NAMALWA (cell line): ENCODE results near the gene PLP1.
"Not testable (repeated sequence)": the region's sequence is repeated elsewhere in the genome, so short reads cannot be mapped to it uniquely, and the experiment has no call there.

Source experiments
- DNase-seq: peaks from one replicate; pipeline ENCODE4 v3.0.0-alpha.2; 2015; ENCODE audit warnings: low spot score

The PLP1 gene

DNA sequence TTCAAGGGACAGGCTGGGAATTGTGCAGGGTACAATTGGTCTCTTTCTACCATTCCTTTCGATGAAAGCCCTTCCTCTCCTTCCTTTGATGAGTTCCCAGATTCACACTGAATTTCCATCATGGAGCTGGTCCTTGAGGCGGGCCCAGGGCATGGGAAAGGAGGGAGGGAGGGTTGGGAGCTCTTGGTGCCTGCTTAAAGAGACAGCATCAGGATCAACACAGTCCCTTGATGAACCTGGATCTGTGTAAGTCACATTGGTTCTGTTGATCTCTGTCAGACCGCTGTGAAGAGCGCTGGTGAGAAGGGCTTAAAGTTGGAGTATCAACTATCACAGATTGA lies 4.4 kb downstream of the PLP1 start:
- DNase-seq, result no peak

DNA sequence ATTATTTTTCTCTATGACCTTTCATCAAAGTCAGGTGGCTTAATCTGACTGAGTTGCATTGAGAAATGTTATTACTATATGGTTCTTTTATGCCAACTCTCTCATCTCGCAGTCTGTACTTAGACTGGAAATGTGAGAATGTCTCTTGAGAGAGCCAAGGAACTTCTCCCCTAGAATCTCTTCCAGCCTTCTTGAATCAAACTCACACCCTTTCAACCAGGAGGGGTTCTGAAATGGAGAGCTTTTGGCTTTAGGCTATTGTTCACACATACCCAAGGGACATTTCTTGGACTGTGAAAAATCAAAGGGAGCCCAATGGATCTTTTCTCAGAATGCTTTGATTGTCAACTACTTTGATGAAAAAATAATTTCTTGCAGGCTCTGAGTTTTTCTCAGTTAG lies 5.1 kb downstream of the PLP1 start:
- DNase-seq, result no peak

DNA sequence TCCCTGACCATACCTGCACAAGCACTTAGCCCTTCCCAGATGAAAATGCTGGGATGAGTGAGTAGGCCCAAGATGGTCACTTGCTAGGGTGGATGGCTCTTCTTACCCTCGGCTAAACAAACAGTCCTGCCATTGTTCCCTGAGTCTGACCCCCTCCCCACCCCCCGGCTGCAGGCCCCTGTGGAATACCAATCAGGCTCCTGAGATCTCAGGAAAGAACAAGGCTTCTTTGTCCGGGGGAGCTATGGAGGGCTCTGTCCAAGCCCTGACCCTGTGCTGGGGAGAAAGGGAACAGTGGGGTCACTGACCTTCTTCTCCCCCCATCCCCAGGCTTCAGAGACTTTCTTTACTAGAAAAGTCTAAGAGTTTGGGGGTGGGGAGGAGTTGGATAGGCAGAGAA lies 6.0 kb downstream of the PLP1 start:
- no peak for DNase-seq

DNA sequence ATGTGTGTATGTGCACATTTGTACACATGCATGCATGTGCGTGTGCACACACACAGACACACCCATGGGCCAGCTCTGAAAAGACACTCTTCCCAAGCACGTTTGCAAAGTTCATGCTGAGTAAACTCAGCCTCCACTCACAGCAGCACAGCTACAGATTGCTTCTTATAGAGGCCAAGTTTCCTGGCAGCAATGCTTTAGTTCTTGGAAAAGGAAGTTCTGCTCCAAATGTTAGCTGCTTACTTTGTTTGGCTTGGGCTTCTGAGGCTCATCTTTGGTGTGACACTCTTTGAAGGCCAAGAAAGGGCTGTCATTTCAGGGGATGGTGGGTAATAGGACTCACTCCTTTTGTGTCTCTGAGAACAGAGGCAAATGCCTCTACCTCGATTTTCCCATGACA lies 6.6 kb downstream of the PLP1 start:
- DNase-seq, result no peak

DNA sequence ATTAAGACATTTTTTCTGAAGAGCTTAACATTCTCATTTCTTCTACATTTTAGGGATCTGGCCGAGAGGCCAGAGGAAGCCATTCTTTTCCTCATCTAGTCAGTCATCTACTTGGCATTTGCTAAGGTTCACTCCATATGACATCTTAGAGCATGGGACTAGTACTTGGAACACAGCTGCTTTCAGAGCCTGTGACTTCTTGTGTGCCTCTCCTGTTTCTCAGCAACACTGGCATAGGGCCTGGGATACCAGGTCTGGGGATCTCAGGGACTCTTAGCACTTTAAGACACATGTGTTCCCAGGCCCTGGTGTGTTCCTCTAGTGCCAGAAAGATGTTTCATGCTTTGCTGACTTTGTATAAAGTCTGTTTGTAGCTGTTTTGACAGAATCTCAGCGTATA lies 7.3 kb downstream of the PLP1 start:
- no peak for DNase-seq

DNA sequence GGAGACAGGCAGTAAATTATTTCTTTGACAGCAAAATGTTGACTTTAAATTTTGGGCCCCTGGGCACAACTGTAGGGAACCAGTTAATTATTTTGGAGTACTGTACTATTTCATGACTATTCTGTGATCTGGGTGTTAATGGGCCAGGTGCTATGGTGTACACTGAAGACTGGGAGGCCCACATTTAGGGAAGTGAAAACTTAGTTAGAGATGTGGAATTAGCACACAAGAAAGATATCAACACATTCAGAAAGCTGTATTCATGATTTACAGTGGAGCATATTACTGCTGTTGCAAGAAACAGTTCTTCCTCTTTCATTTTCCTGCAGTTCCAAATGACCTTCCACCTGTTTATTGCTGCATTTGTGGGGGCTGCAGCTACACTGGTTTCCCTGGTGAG lies 12.4 kb downstream of the PLP1 start:
- DNase-seq, result peak; percentile 48

DNA sequence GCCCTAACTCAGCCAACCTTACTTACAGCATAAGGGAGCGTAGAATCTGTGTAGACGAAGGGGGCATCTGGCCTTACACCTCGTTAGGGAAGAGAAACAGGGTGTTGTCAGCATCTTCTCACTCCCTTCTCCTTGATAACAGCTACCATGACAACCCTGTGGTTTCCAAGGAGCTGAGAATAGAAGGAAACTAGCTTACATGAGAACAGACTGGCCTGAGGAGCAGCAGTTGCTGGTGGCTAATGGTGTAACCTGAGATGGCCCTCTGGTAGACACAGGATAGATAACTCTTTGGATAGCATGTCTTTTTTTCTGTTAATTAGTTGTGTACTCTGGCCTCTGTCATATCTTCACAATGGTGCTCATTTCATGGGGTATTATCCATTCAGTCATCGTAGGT lies 14.6 kb downstream of the PLP1 start:
- no peak for DNase-seq

DNA sequence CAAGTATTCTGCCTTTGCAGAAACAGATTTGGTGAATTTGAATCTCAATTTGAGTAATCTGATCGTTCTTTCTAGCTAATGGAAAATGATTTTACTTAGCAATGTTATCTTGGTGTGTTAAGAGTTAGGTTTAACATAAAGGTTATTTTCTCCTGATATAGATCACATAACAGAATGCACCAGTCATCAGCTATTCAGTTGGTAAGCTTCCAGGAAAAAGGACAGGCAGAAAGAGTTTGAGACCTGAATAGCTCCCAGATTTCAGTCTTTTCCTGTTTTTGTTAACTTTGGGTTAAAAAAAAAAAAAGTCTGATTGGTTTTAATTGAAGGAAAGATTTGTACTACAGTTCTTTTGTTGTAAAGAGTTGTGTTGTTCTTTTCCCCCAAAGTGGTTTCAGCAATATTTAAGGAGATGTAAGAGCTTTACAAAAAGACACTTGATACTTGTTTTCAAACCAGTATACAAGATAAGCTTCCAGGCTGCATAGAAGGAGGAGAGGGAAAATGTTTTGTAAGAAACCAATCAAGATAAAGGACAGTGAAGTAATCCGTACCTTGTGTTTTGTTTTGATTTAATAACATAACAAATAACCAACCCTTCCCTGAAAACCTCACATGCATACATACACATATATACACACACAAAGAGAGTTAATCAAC lies 15.3 kb downstream of the PLP1 start:
- no peak for DNase-seq

DNA sequence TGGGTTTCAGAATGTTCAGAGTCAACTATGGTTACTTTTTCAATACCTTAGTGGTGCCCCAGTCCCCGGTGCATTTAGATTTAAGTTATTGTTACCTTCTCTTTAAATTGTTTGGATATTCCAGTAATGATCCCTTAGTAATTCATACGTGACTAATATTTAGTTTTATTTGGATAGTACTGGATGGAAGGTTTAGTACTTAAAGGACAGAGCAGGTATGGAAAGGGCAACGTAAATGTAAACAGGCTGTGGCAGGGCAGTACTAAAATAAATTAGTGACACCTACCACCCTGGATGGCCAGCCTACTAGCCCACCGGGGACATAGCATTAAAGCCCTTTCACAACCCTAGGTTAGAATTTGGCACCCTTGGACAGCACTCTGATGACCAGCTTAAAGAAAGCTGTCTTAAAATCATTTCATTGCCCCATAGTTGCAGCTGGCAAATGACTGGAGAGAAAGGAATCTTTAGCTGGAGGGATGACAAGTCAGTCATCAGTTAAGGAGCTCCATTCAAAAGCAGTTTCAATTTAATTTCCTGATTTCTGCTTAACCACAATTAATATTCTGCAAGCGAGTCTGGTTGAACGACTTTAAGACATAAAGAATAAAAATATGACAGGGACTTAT lies 16.4 kb downstream of the PLP1 start:
- DNase-seq, result no peak

DNA sequence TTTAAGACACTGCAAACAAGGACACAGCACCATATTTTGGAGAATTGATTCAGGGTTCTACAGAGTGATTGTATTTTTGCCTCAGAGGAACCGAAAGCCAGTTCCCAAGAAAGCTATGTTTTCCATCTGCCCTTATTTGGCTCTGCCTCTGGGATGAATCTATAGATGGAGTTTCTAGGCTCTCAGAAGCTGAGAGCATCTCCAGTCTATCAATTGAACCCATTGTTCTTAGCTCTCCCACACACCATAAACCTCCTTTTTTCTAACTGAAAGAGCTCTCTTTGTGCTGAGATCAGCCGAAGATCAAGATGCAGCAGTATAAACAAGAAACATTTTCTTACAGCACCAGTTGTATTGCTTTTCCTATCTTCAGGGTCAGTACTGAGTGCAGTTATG lies 16.9 kb downstream of the PLP1 start:
- DNase-seq, result no peak

- DNase-seq, result no peak
These were observed 17.5 kb downstream of the PLP1 start for GRCh38 chrX:103794119-103794518.

DNA sequence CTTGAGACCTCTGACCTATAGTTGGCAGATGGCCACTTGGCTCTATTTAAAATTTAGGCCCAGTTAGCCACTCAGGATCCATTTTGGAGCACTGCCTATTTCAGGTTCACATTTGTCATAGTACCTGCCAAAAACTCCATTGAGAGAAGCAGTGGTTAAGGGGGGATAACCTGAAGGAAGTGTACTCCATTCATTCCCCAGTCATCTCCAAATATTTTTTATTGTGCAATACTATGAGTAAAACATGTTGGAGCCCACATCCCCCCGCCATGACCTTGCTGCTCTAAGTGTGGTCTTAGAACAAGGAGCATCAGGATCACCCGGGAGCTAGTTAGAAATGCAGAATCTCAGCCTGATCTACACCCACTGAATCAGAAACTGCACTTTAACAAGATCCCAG lies 21.1 kb downstream of the PLP1 start:
- DNase-seq, result no peak

- no peak for DNase-seq
These were observed 23.7 kb downstream of the PLP1 start for GRCh38 chrX:103800318-103800717.

DNA sequence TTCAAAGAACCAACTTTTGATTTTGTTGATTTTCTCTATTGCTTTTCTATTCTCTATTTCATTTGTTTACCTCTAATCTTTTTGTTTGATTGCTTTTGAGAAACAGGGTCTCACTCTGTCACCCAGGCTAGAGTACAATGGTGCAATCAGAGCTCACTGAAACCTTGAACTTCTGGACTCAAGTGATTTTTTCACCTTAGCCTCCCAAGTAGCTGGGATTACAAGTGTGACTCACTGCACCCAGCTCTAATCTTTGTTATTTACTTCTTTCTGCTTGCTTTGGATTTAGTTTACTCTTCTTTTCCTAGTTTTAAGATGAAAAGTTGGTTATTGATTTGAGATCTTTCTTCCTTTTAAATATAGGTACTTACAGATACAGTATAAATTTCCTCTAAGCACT lies 29.2 kb downstream of the PLP1 start:
- no peak for DNase-seq

- DNase-seq, result no peak
These were observed 30.3 kb downstream of the PLP1 start for GRCh38 chrX:103806862-103807474.

DNA sequence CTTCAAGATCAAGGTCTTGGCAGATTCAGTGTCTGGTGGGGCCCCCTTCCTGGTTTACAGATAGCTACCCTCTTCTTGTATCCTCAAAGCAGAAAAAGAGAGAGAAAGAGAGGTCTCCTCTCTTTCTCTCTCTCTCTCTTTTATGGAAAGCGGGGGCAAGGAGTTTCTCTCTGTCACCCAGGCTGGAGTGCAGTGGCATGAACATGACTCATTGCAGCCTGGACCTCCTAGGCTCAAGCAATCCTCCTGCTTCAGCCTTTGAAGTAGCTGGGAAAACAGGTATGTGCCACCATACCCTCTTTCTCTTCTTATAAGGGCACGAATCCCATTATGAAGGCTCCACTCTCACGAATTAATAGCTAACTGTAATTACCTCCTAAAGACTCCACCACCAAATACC lies 35.2 kb downstream of the PLP1 start:
- no peak for DNase-seq

DNA sequence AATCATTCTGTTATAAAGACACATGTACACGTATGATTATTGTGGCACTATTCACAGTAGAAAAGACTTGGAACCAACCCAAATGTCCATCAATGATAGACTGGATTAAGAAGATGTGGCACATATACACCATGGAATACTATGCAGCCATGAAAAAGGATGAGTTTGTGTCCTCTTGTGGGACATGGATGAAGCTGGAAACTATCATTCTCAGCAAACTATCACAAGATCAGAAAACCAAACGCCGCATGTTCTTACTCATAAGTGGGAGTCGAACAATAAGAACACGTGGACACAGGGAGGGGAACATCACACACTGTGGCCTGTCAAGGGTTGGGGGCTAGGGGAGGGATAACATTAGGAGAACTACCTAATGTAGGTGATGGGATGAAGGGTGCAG lies 40.5 kb downstream of the PLP1 start:
- not testable (repeated sequence) for DNase-seq

DNA sequence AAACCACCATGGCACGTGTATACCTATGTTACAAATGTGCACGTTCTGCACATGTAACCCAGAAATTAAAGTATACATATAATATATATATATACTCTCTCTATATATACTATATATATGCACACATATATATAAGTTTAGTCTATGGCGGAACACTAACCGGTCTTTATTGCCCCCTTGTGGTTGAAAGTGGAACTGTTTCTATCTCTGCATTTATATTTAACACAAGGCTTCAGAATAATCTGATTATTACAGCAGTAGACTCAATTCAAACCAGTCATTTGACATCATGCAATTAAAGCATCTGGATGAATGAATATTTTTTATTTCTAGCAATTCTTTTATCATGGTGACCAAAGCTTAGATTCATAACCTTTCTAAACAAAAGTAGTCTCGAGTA lies 40.9 kb downstream of the PLP1 start:
- DNase-seq, result peak; percentile 73

- DNase-seq, result no peak
These were observed 42.4 kb downstream of the PLP1 start for GRCh38 chrX:103818842-103819619.

- not testable (repeated sequence) for DNase-seq
These were observed 44.2 kb downstream of the PLP1 start for GRCh38 chrX:103820802-103821201.

DNA sequence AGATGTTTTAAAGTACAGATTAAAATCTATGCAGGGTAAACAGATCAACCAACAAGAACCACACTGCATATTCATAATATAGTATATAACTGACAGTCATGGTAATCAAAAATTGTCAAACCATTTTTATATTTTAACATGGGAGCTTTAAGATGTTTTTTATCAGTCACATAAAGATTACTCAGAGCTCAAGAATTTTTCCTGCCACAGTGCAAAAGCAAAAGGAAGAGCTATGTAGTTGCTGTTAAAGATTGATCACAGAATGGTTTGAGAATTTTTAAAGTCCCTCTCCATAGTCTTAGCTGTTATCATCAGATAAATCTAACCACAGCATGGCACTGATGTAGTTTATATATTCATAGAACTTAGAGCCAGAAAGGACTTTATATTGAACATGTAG lies 47.0 kb downstream of the PLP1 start:
- no peak for DNase-seq

GRCh38 chrX:103825881-103826280 lies 49.2 kb downstream of the PLP1 start:
- DNase-seq, result no peak

DNA sequence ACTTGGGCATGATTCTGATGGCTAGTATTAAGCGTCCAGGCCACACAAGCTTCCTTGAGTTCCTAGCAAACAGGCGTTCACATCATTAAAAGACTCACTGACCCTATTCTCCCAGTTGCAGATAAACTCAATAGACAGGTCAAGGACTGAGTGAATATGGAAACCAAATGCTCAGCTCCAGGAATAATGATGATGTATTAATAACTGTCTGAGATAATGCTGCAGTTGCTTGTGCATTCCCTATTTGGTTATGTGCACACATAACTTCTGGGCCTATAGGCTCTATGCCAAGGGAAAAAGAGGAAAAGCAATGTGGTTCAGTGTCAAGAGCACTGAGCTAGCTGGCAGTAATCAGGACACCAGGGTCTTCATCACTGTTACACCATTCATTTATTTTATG lies 51.9 kb downstream of the PLP1 start:
- no peak for DNase-seq
